H54 (cell line): ENCODE measurements around the gene PLEKHA6.

Experiments used
- DNase-seq: peaks from one replicate; pipeline ENCODE4 v3.0.0; 2011; ENCODE audit warnings: low spot score, mixed read lengths; ENCODE audit not compliant: insufficient read length
- FAIRE-seq: peaks from 3 replicates; lab custom pipeline; 2011; peaks lifted over from hg19 to GRCh38; lab: Jason Lieb, UNC
- POLR2A ChIP-seq: IDR thresholded peaks from 2 replicates; pipeline ENCODE4 v1.6.1; 2011; ENCODE audit warnings: low read depth, mild to moderate bottlenecking, low read length

The PLEKHA6 gene

GRCh38 chr1:204224655-204225054, 135.1 kb downstream of the PLEKHA6 start:
- no peak for DNase-seq
- FAIRE-seq: no peak
- no peak for TF ChIP-seq POLR2A

GRCh38 chr1:204223129-204223860, 136.4 kb downstream of the PLEKHA6 start:
- FAIRE-seq (no peak), DNase-seq (no peak)
- TF ChIP-seq POLR2A: no peak

GRCh38 chr1:204222764-204223055, 137.0 kb downstream of the PLEKHA6 start:
- DNase-seq (no peak), FAIRE-seq (no peak)
- no peak for TF ChIP-seq POLR2A

- FAIRE-seq: no peak
- TF ChIP-seq POLR2A: no peak
- no peak for DNase-seq
These were observed 137.5 kb downstream of the PLEKHA6 start for GRCh38 chr1:204222006-204222763.

- no peak for FAIRE-seq
These were observed 138.5 kb downstream of the PLEKHA6 start for GRCh38 chr1:204221271-204221670.

GRCh38 chr1:204219971-204220616, 139.6 kb downstream of the PLEKHA6 start:
- TF ChIP-seq POLR2A: no peak
- DNase-seq (no peak), FAIRE-seq (no peak)

More at GRCh38 chr1:204221271-204221670, 138.5 kb downstream of the PLEKHA6 start:
- TF ChIP-seq POLR2A: no peak
- DNase-seq: no peak

GRCh38 chr1:204218552-204218951, 141.2 kb downstream of the PLEKHA6 start:
- TF ChIP-seq POLR2A: no peak
- FAIRE-seq (no peak), DNase-seq (no peak)

GRCh38 chr1:204217648-204218000, 142.1 kb downstream of the PLEKHA6 start:
- TF ChIP-seq POLR2A: no peak
- no peak for DNase-seq
- no peak for FAIRE-seq

GRCh38 chr1:204216880-204217647, 142.7 kb downstream of the PLEKHA6 start:
- TF ChIP-seq POLR2A: no peak
- FAIRE-seq (no peak), DNase-seq (no peak)

GRCh38 chr1:204216236-204216635, 143.5 kb downstream of the PLEKHA6 start:
- FAIRE-seq (no peak), DNase-seq (no peak)
- TF ChIP-seq POLR2A: no peak

GRCh38 chr1:204213668-204214662, 145.8 kb downstream of the PLEKHA6 start, which contains the start of gene GOLT1A:
Gene GOLT1A, minus strand, starts transcription at chr1:204213988. Its CDS starts 82 bp downstream, at chr1:204213906.
- no peak for TF ChIP-seq POLR2A
- FAIRE-seq: no peak
- DNase-seq: no peak

- TF ChIP-seq POLR2A: no peak
- FAIRE-seq (no peak), DNase-seq (no peak)
These were observed 147.0 kb downstream of the PLEKHA6 start for GRCh38 chr1:204212715-204213114.
